HG03064 (cell line): ENCODE measurements around the gene RGS17.
"Not testable (repeated sequence)": the region's sequence is repeated elsewhere in the genome, so short reads cannot be mapped to it uniquely, and the experiment has no call there.

Source experiments
- ATAC-seq: cut with Tn5 transposase; IDR thresholded peaks from one replicate; pipeline ENCODE4 v1.9.1; 2021; ENCODE audit warnings: low read depth; ENCODE audit not compliant: unreplicated experiment

The RGS17 gene

GRCh38 chr6:153043719-153044118, 87.4 kb downstream of the RGS17 start:
- no peak for ATAC-seq

- no peak for ATAC-seq
Observed at GRCh38 chr6:153038378-153039057, 92.6 kb downstream of the RGS17 start.

- ATAC-seq, result no peak
Observed at GRCh38 chr6:153034139-153034538, 96.9 kb downstream of the RGS17 start.

- ATAC-seq, result no peak
Observed at GRCh38 chr6:153032255-153032882, 98.7 kb downstream of the RGS17 start.

- no peak for ATAC-seq
Observed at GRCh38 chr6:153031335-153031955, 99.6 kb downstream of the RGS17 start.

- no peak for ATAC-seq
Observed at GRCh38 chr6:153028963-153029362, 102.1 kb downstream of the RGS17 start.

GRCh38 chr6:153028286-153028685, 102.8 kb downstream of the RGS17 start:
- no peak for ATAC-seq

GRCh38 chr6:153027480-153027879, 103.6 kb downstream of the RGS17 start:
- no peak for ATAC-seq

- peak; percentile 19 for ATAC-seq
Observed at GRCh38 chr6:153024709-153025017, 106.4 kb downstream of the RGS17 start.

GRCh38 chr6:153023977-153024708, 106.9 kb downstream of the RGS17 start:
- peak; percentile 99 for ATAC-seq

- no peak for ATAC-seq
Observed at GRCh38 chr6:153018355-153018754, 112.7 kb downstream of the RGS17 start.

- ATAC-seq, result no peak
Observed at GRCh38 chr6:153016846-153017245, 114.2 kb downstream of the RGS17 start.

GRCh38 chr6:153015094-153015640, 115.9 kb downstream of the RGS17 start:
- ATAC-seq, result no peak

GRCh38 chr6:153013438-153013837, 117.6 kb downstream of the RGS17 start:
- no peak for ATAC-seq

GRCh38 chr6:153012856-153013255, 118.2 kb downstream of the RGS17 start:
- no peak for ATAC-seq

GRCh38 chr6:153003366-153003690, 127.8 kb downstream of the RGS17 start:
- ATAC-seq, result peak; percentile 0

GRCh38 chr6:153002613-153003365, 128.3 kb downstream of the RGS17 start, which contains the start of gene MTRF1L:
MTRF1L (minus strand) TSS chr6:153002709; CDS start chr6:153002685, 24 bp downstream.
- ATAC-seq, result peak; percentile 94

GRCh38 chr6:153001767-153002612, 129.1 kb downstream of the RGS17 start:
- ATAC-seq, result peak; percentile 19

- not testable (repeated sequence) for ATAC-seq
Observed at GRCh38 chr6:153000790-153001189, 130.3 kb downstream of the RGS17 start.
